ENCODE results near the gene TRIM5. TPM values are rescaled to one million over a fixed set of nuclear protein-coding genes. Genes with fewer than 3 reads are reported as not detected.

Gene TRIM5
- polyA plus RNA-seq, 4 donors: 6.5 to 22.0 (median 11.5) TPM

Other genes starting within 250 kb of the TRIM5 start
- gene OR51I1, start 243.6 kb downstream of the TRIM5 start, polyA plus RNA-seq: not detected
- under 1 TPM in 1 of 4 donors, not detected in 3; 0.03 TPM for gene OR51I2, start 235.8 kb downstream of the TRIM5 start, polyA plus RNA-seq
- gene OR52D1, start 196.4 kb downstream of the TRIM5 start, polyA plus RNA-seq: not detected
- gene UBQLN3, start 175.1 kb downstream of the TRIM5 start, polyA plus RNA-seq: not detected
- gene UBQLNL, start 168.4 kb downstream of the TRIM5 start, polyA plus RNA-seq: under 1 TPM in 2 of 4 donors, not detected in 2; 0.10 to 0.61 TPM
- gene OR52H1, start 136.5 kb downstream of the TRIM5 start, polyA plus RNA-seq: not detected
- gene OR52B6, start 104.2 kb downstream of the TRIM5 start, polyA plus RNA-seq: under 1 TPM in 1 of 4 donors, not detected in 3; 0.04 TPM
- 1 to 10 TPM in 2 of 4 donors, under 1 TPM in 1, not detected in 1; 0.54 to 3.0 (median 1.1) TPM for gene TRIM6, start 88.4 kb downstream of the TRIM5 start, polyA plus RNA-seq
- 10 to 100 TPM in 1 of 4 donors, 1 to 10 TPM in 3; 4.1 to 11.0 (median 7.5) TPM for gene TRIM34, start 60.1 kb downstream of the TRIM5 start, polyA plus RNA-seq
- 10 to 100 TPM in 3 of 4 donors, 1 to 10 TPM in 1; 7.4 to 19.2 (median 10.9) TPM for gene TRIM22, start 4.7 kb upstream of the TRIM5 start, polyA plus RNA-seq
- under 1 TPM in 1 of 4 donors, not detected in 3; 0.03 TPM for gene OR56B1, start 51.4 kb upstream of the TRIM5 start, polyA plus RNA-seq
- under 1 TPM in 1 of 4 donors, not detected in 3; 0.06 TPM for gene OR52N4, start 69.2 kb upstream of the TRIM5 start, polyA plus RNA-seq
- gene OR52N5, start 98.3 kb upstream of the TRIM5 start, polyA plus RNA-seq: not detected
- not detected for gene OR52N1, start 106.2 kb upstream of the TRIM5 start, polyA plus RNA-seq
- under 1 TPM in 1 of 4 donors, not detected in 3; 0.12 TPM for gene OR52N2, start 123.8 kb upstream of the TRIM5 start, polyA plus RNA-seq
- not detected for gene OR52E6, start 156.8 kb upstream of the TRIM5 start, polyA plus RNA-seq
- not detected for gene OR52E8, start 172.6 kb upstream of the TRIM5 start, polyA plus RNA-seq
- not detected for gene OR52E4, start 195.6 kb upstream of the TRIM5 start, polyA plus RNA-seq
- gene OR52E5, start 208.1 kb upstream of the TRIM5 start, polyA plus RNA-seq: not detected